IPS DF 4.7 (cell line): ENCODE data around the gene LRRC8A.
"Not testable (repeated sequence)": the region's sequence is repeated elsewhere in the genome, so short reads cannot be mapped to it uniquely, and the experiment has no call there.

Source experiments
- DNase-seq: peaks from one replicate; pipeline ENCODE4 v3.0.0-alpha.2; 2013; ENCODE audit warnings: low spot score; ENCODE audit errors: extremely low read depth

The LRRC8A gene

GRCh38 chr9:128863647-128864046 lies 18.3 kb upstream of the LRRC8A start:
- DNase-seq = peak; percentile 78

GRCh38 chr9:128870128-128870940 lies 11.6 kb upstream of the LRRC8A start:
- DNase-seq = no peak

GRCh38 chr9:128870941-128871265 lies 11.0 kb upstream of the LRRC8A start:
- DNase-seq = not testable (repeated sequence)

- no peak for DNase-seq
Observed at GRCh38 chr9:128877852-128878251, 4.1 kb upstream of the LRRC8A start.

GRCh38 chr9:128882677-128883603 lies 1.0 kb downstream of the LRRC8A start:
- DNase-seq = no peak

GRCh38 chr9:128884164-128884563 lies 2.2 kb downstream of the LRRC8A start:
- DNase-seq = no peak

- no peak for DNase-seq
Observed at GRCh38 chr9:128885376-128885775, 3.4 kb downstream of the LRRC8A start.

- no peak for DNase-seq
Observed at GRCh38 chr9:128885798-128886197, 3.9 kb downstream of the LRRC8A start.

GRCh38 chr9:128886211-128886891 lies 4.4 kb downstream of the LRRC8A start:
- no peak for DNase-seq

- no peak for DNase-seq
Observed at GRCh38 chr9:128887049-128887448, 5.1 kb downstream of the LRRC8A start.

GRCh38 chr9:128887914-128888350 lies 6.0 kb downstream of the LRRC8A start:
- DNase-seq = no peak

GRCh38 chr9:128891321-128892220 lies 9.6 kb downstream of the LRRC8A start:
- DNase-seq = no peak

- no peak for DNase-seq
Observed at GRCh38 chr9:128892221-128892921, 10.4 kb downstream of the LRRC8A start.

- no peak for DNase-seq
Observed at GRCh38 chr9:128893354-128893753, 11.4 kb downstream of the LRRC8A start.

GRCh38 chr9:128894764-128895163 lies 12.8 kb downstream of the LRRC8A start:
- no peak for DNase-seq

GRCh38 chr9:128895556-128895955 lies 13.6 kb downstream of the LRRC8A start:
- no peak for DNase-seq

- no peak for DNase-seq
Observed at GRCh38 chr9:128898382-128898781, 16.4 kb downstream of the LRRC8A start.

GRCh38 chr9:128898845-128899565 lies 17.1 kb downstream of the LRRC8A start:
- DNase-seq = no peak

GRCh38 chr9:128899566-128900322 lies 17.8 kb downstream of the LRRC8A start:
- no peak for DNase-seq
